NCI-H526 treated with DMSO at 0.1 percent for 48 hours (cell line): ENCODE measurements around the gene NEAT1.
"Not testable (repeated sequence)": the region's sequence is repeated elsewhere in the genome, so short reads cannot be mapped to it uniquely, and the experiment has no call there.

ENCODE experiments used
- DNase-seq: peaks from one replicate; lab custom pipeline; 2025; lab: John Stamatoyannopoulos, UW

NEAT1 gene

GRCh38 chr11:65448418-65449105, 26.0 kb downstream of the NEAT1 start:
- DNase-seq: no peak

- DNase-seq: not testable (repeated sequence)
These were observed 28.7 kb downstream of the NEAT1 start for GRCh38 chr11:65451301-65451700.

- not testable (repeated sequence) for DNase-seq
These were observed 29.7 kb downstream of the NEAT1 start for GRCh38 chr11:65452259-65452658.

GRCh38 chr11:65452806-65453490, 30.4 kb downstream of the NEAT1 start:
- no peak for DNase-seq

- no peak for DNase-seq
These were observed 31.7 kb downstream of the NEAT1 start for GRCh38 chr11:65454311-65454695.

DNA sequence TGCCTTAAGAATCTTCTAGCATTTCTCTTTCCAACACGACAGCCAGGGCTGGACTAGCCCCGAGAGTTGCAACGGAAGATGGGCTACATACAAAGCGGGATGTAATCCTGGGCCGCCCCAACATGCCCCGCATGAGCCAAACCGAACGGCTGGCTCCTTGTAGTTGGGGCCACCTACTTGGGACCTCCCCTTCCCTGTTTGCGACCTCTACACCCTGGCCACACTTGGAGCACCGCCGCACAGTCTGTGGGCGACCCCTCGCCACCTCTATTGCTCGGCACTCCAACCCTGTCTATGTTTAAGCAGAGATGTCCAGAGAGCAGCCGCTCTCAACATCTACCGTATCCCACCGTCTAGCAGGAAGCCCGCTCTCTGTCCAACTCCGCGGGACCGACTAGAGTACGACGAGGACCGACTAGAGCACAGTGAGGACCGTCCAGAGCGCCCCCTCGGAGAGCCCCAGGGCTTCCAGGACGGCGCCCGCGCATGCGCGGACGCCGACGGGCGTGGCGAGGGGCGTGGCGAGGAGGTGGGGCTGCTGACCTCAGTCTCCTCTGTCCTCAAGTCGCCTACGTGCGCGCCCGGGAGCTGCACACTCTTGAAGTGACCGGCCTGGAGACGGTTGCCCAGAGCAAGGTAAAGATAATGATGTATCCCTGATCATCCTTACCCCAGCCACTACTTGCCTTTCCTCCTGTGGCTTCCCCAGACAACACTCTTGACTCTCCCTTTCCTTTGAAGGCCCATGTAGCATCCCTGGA, 32.3 kb downstream of the NEAT1 start:
- peak; percentile 80 for DNase-seq

DNA sequence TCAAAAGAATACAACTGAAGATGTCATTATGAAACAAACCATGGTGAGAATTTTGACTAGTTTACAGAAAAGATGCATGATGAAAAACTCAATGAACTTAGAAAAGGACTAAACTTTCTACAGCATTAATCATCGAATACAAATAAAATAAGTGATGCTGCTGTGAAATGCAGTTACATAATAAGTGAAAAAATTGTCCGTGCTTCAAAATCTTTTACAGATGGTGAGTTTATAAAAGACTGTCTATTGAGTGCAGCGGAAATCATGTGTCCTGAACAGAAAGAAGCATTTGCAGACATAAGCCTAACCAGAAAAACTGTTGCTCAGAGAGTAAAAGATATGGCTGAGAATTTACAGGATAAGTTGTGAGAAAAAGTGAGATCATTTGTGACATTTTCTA, 33.8 kb downstream of the NEAT1 start:
- DNase-seq: no peak

GRCh38 chr11:65459552-65459951, 37.0 kb downstream of the NEAT1 start:
- DNase-seq: no peak

- DNase-seq: not testable (repeated sequence)
These were observed 42.9 kb downstream of the NEAT1 start for GRCh38 chr11:65465471-65465870.

DNA sequence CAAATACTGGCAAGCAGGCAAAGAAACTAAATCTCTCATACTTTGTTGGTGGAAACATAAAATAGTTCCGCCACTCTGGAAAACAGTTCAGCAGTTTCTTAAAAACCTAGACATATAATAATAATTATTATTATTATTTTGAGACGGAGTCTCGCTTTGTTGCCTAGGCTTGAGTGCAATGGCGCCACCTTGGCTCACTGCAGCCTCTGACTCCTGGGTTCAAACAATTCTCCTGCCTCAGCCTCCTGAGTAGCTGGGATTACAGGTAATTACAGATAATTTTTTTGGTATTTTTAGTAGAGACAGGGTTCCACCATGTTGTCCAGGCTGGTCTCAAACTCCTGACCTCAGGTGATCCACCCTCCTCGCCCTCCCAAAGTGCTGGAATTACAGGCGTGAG, 44.7 kb downstream of the NEAT1 start:
- not testable (repeated sequence) for DNase-seq

DNA sequence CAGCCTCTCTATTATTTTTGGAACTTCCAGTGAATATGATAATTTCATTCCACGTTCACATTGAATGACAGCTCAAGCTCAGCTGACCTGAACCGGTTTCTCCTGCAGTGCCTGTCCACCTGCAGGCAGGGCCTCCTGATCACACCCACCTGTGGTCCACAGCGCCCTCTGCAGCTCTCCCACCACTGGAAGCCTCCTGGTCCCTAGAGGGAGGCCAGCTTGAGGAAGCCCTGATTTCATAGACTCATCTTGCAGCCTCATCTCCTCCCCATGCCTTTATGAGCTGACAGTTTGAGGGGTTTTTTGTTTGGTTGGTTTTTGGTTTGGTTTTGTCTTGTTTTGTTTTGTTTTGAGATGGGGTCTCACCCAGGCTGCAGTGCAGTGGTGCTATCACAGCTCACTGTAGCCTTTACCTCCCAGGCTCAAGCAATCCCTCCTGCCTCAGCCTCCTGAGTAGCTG, 46.3 kb downstream of the NEAT1 start:
- DNase-seq: peak; percentile 74

DNA sequence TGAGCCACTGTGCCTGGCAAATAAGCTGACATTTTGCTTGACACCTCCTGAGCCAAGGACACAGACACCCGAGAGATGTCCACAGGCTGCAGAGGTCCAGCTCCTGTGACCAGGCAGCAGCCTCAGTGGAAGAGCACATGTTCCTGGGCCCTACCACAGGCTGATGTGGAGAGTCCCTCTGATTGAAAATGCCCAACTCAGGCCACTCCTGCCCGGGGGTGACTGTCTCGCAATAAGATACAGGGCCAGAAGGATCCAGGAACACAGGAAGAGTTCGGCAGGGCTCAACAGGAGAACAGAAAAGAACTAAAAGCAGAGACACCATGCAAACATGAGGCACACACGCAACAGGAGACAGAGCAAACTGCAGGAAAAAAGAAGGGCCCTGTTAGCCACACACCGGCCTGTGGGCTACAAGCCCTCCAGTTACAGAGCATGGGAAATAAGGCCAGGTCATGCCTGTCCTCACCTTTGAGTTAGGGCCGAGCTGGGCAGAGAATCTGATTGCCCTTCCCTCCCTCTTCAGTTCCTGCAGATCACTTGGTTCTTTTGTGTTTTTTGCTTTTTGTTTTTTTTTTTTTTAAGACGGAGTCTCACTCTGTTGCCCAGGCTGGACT, 47.9 kb downstream of the NEAT1 start:
- DNase-seq: no peak

DNA sequence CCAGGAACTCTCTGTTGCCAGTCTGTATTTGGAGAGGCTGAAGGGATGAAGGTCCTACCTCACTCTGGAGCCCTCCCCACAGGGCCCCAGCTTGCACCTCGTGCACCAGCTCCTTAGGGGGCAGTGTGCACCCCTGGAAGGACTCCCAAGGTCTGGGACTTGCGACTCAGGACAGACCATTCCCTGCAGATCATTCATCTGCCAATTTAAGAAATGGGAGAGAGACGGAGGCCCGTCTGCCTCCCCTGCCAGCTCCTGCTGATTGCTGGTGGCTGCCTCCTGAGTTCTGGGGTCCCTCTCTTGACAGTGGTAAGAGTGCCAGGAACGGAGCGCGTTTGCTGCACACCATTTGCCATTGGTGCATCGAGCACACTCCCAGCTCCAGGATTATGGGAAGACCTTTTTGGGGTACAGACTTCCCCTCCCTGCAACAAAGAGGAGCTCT, 48.9 kb downstream of the NEAT1 start:
- DNase-seq: peak; percentile 15

- DNase-seq: not testable (repeated sequence)
These were observed 50.1 kb downstream of the NEAT1 start for GRCh38 chr11:65472588-65473277.

DNA sequence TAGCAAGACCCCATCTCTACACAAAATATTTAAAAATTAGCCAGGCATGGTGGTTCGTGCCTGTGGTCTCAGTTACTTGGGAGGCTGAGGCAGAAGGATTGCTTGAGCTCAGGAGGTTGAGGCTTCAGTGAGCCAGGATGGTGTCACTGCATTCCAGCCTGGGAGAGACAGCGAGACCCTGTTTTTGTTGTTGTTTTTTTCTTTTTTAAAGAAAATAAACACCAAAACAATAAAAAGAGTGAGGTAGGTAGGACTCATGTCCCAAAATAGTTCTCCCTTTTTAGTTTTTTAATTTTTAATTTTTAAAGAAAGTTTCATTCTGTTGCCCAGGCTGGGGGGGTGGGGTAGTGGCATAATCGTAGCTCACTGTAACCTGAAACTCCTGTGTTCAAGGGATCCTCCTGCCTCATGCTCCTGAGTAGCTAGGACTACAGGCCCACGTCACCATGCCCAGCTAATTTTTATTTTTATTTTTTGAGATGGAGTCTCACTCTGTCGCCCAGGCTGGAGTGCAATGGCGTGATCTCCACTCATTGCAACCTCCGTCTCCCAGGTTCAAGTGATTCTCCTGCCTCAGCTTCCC, 50.8 kb downstream of the NEAT1 start:
- no peak for DNase-seq

GRCh38 chr11:65474864-65475263, 52.3 kb downstream of the NEAT1 start:
- DNase-seq: no peak

GRCh38 chr11:65476632-65477148, 54.1 kb downstream of the NEAT1 start:
- no peak for DNase-seq

DNA sequence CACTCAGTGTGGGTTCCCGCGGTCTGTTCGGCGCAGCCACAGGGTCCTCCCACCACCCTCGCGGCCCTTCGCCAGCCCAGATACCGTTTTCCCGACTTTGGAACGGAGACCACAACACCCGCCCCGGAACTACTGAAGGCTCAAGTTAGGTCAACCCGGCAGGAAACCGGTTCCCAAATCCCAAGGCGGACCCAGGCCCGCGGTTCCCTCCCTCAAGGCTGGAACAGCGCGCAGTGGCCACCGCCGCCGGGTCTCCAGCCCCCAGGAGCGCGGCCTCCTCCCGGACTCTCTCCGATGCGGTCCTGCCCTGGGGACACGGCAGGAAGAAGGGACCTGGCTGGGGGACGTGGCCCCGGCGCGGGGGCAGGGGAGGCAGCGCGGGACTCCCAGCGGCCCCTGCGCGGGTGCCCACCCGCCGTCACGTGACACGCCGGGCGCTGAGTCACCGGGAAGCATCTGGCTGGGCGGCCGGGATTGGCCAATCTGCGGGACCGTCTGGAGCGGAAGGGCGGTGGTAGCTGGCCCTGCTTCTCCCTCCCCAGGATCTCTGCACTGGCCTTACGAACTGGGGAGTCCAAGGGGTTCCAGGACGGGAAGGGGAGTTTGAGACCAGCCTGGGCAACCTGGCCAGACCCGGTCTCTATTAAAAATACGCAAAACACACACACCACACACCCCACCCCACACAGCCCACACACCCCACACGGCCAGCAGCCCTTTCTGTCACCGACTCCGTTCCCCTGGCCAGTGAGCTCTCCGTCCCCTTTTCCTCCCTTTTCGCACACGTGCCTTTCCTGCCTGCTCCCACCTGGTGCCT, 54.8 kb downstream of the NEAT1 start:
- DNase-seq: peak; percentile 91

- peak; percentile 39 for DNase-seq
These were observed 56.0 kb downstream of the NEAT1 start for GRCh38 chr11:65478388-65479183.
